ENCODE measurements around the gene HSPA12B. TPM values are rescaled to one million over a fixed set of nuclear protein-coding genes. Genes with fewer than 3 reads are reported as not detected.

HSPA12B gene
- total and polyA plus RNA-seq, 9 of the 15 experiments (the other 6 are each of a cell fraction or from before 2014, with no cell fraction given), result 0.03 to 0.07 TPM; not detected in 7

DNA sequence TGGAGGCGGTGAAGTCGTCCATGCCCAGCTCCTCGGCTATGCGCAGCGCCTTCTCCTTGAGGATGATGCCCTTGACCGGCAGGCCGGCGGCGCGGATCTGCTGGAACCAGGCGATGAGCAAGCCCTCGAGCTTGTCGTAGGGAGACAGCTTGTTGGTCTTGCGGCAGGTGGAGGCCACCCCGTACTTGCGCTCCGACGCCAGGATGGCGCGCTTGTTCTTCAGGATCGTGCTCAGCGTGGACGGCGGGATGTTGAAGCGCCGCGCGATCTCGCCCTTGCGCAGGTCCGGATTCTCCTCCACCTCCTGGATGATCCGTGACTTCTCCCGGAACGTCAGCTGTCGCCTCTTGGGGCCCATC is 53.6 kb downstream of the HSPA12B start (continued):
- peak; percentile 58 to 75 for TF ChIP-seq NRF1 (conservative IDR thresholded peaks at IDR 0.05 in 1 of 2, IDR thresholded peaks at IDR 0.05 in 1 of 2)
- TF ChIP-seq FOXA3 (CRISPR knock-in tag; conservative IDR thresholded peaks at IDR 0.05 in 1 of 2, IDR thresholded peaks at IDR 0.05 in 1 of 2), result 0 out of 4 replicates have a peak, but pooled peaks of 1 of the 2 experiments have one; percentile 26
- no peak for TF ChIP-seq ZNF175 (CRISPR knock-in tag; IDR thresholded peaks at IDR 0.05; ENCODE audit: low read depth)
- no peak for TF ChIP-seq NR2C1 (IDR thresholded peaks at IDR 0.05)
- no peak for TF ChIP-seq NR2C1 (tag; IDR thresholded peaks at IDR 0.05)
- no peak for TF ChIP-seq SRF (CRISPR knock-in tag; IDR thresholded peaks at IDR 0.05)
- TF ChIP-seq FOXM1 (IDR thresholded peaks at IDR 0.05; ENCODE audit: low read depth), result no peak
- TF ChIP-seq FOXM1 (CRISPR knock-in tag; IDR thresholded peaks at IDR 0.05; ENCODE audit: low read depth), result no peak; the same call in 1 of the 2 replicates
- peak; percentile 46 for TF ChIP-seq CHD2 (IDR thresholded peaks at IDR 0.05; ENCODE audit: low read depth, low read length)
- TF ChIP-seq HMGN3 (IDR thresholded peaks at IDR 0.05; ENCODE audit: borderline replicate concordance, extremely low read depth, insufficient read length, low read depth, low read length), result no peak
- TF ChIP-seq GABPB2 (CRISPR knock-in tag; conservative IDR thresholded peaks at IDR 0.05), result no peak
- TF ChIP-seq E2F6 (IDR thresholded peaks at IDR 0.05; ENCODE audit: borderline replicate concordance in 1 of 2, extremely low read depth in 1 of 2, insufficient read depth in 1 of 2, insufficient read length in 1 of 2, low read depth in 1 of 2, low read length in 1 of 2, poor library complexity in 1 of 2, severe bottlenecking in 1 of 2), result peak; percentile 81 to 82

Data from K562 (cell line).